Measurements from ENCODE around the gene SND1. TPM values are rescaled to one million over a fixed set of nuclear protein-coding genes. Genes with fewer than 3 reads are reported as not detected.

Gene SND1
- 128 TPM for polyA plus RNA-seq (2013)

- peaks cover 0 to 2% (median 0%) of the 10 kb centered on the region in 5 experiments for H3K27me3 ChIP-seq (replicated peaks in 2 of 5; ENCODE audit: control insufficient read depth in 4 of 5, insufficient read depth in 5 of 5, low read length in 4 of 5)
- ChIA-PET CTCF (no interaction called here), POLR2A (interaction anchor here (1.0 to 1.4 kb wide), 2 partner anchors 16 to 66 kb away, joined by 3 read pairs; partner anchors contain the start of gene GCC1)
- peak within 1 kb of the TSS; percentile 67 to 94 (median 85) for H3K4me3 ChIP-seq (ENCODE audit: control insufficient read depth in 1 of 7, extremely low read depth in 1 of 7, insufficient read depth in 4 of 7, low read depth in 2 of 7, low read length in 6 of 7)
- under 1% methylated on average over 67 of the region's 67 CpGs for WGBS (ENCODE audit: insufficient coverage)
- H3K36me3 ChIP-seq (ENCODE audit: control insufficient read depth in 4 of 4, insufficient read depth in 4 of 4, low read length in 3 of 4) = peaks cover 0 to 14% (median 3%) of the 10 kb centered on the region in 4 experiments
- H3K4me1 ChIP-seq (ENCODE audit: control extremely low read depth in 1 of 4, control insufficient read depth in 4 of 4, insufficient read depth in 4 of 4, low read length in 3 of 4) = peaks cover 10 to 40% (median 32%) of the 10 kb centered on the region in 4 experiments
- DNase-seq = peak; percentile 99 to 100 (median 99)
- no peaks in the 10 kb centered on the region for H3K9me3 ChIP-seq (ENCODE audit: control extremely low read depth in 1 of 5, control insufficient read depth in 4 of 5, insufficient read depth in 2 of 5, low read depth in 1 of 5, low read length in 4 of 5)
- H3K27ac ChIP-seq (ENCODE audit: insufficient read depth in 1 of 2, low read depth in 1 of 2, low read length in 2 of 2, poor library complexity in 1 of 2, severe bottlenecking in 2 of 2) = peak within 1 kb of the TSS; percentile 69 to 90
Measured at GRCh38 chr7:127651556-127652332, at the start of gene SND1. Gene SND1 (plus strand): TSS chr7:127652194. CDS start chr7:127652374, 180 bp downstream.

- H3K36me3 ChIP-seq (ENCODE audit: control insufficient read depth in 4 of 4, insufficient read depth in 4 of 4, low read length in 3 of 4) = no peaks in the 10 kb centered on the region
- H3K9me3 ChIP-seq (ENCODE audit: control extremely low read depth in 1 of 5, control insufficient read depth in 4 of 5, insufficient read depth in 2 of 5, low read depth in 1 of 5, low read length in 4 of 5) = peaks cover 0 to 17% (median 8%) of the 10 kb centered on the region in 5 experiments
- ChIA-PET CTCF (no interaction called here), POLR2A (no interaction called here)
- H3K27ac ChIP-seq (ENCODE audit: insufficient read depth in 1 of 2, low read depth in 1 of 2, low read length in 2 of 2, poor library complexity in 1 of 2, severe bottlenecking in 2 of 2) = no peak overlapping the region
- DNase-seq = no peak
- no peaks in the 10 kb centered on the region for H3K4me1 ChIP-seq (ENCODE audit: control extremely low read depth in 1 of 4, control insufficient read depth in 4 of 4, insufficient read depth in 4 of 4, low read length in 3 of 4)
- no peak overlapping the region for H3K4me3 ChIP-seq (ENCODE audit: control insufficient read depth in 1 of 7, extremely low read depth in 1 of 7, insufficient read depth in 4 of 7, low read depth in 2 of 7, low read length in 6 of 7)
- WGBS (ENCODE audit: insufficient coverage) = 100% methylated on average over 3 of the region's 6 CpGs
- H3K27me3 ChIP-seq (replicated peaks in 2 of 5; ENCODE audit: control insufficient read depth in 4 of 5, insufficient read depth in 5 of 5, low read length in 4 of 5) = peaks cover 0 to 4% (median 2%) of the 10 kb centered on the region in 5 experiments
Measured at GRCh38 chr7:127608446-127608845, 43.5 kb upstream of the SND1 start.

- POLR2A ChIA-PET = no interaction called here
- WGBS (ENCODE audit: insufficient coverage) = 100% methylated on average over 3 of the region's 6 CpGs
- H3K4me3 ChIP-seq (ENCODE audit: control insufficient read depth in 1 of 7, extremely low read depth in 1 of 7, insufficient read depth in 4 of 7, low read depth in 2 of 7, low read length in 6 of 7) = no peak overlapping the region
Measured at GRCh38 chr7:127609297-127609696, 42.7 kb upstream of the SND1 start.

GRCh38 chr7:127612263-127612662 is 39.7 kb upstream of the SND1 start:
- POLR2A ChIA-PET = no interaction called here
- H3K9me3 ChIP-seq (ENCODE audit: control extremely low read depth in 1 of 5, control insufficient read depth in 4 of 5, insufficient read depth in 2 of 5, low read depth in 1 of 5, low read length in 4 of 5) = peaks cover 0 to 16% (median 8%) of the 10 kb centered on the region in 5 experiments
- no peak overlapping the region for H3K27ac ChIP-seq (ENCODE audit: insufficient read depth in 1 of 2, low read depth in 1 of 2, low read length in 2 of 2, poor library complexity in 1 of 2, severe bottlenecking in 2 of 2)
- H3K36me3 ChIP-seq (ENCODE audit: control insufficient read depth in 4 of 4, insufficient read depth in 4 of 4, low read length in 3 of 4) = no peaks in the 10 kb centered on the region
- DNase-seq = no peak
- no peaks in the 10 kb centered on the region for H3K4me1 ChIP-seq (ENCODE audit: control extremely low read depth in 1 of 4, control insufficient read depth in 4 of 4, insufficient read depth in 4 of 4, low read length in 3 of 4)
- H3K4me3 ChIP-seq (ENCODE audit: control insufficient read depth in 1 of 7, extremely low read depth in 1 of 7, insufficient read depth in 4 of 7, low read depth in 2 of 7, low read length in 6 of 7) = no peak overlapping the region
- H3K27me3 ChIP-seq (replicated peaks in 2 of 5; ENCODE audit: control insufficient read depth in 4 of 5, insufficient read depth in 5 of 5, low read length in 4 of 5) = peaks cover 0 to 30% (median 14%) of the 10 kb centered on the region in 5 experiments
- CTCF ChIA-PET = no interaction called here
- WGBS (ENCODE audit: insufficient coverage) = 80% methylated on average over 1 of the region's 1 CpG

More at GRCh38 chr7:127609297-127609696, 42.7 kb upstream of the SND1 start:
- Histone ChIP-seq H3K27ac (ENCODE audit: insufficient read depth in 1 of 2, low read depth in 1 of 2, low read length in 2 of 2, poor library complexity in 1 of 2, severe bottlenecking in 2 of 2) (no peak overlapping the region), H3K9me3 (ENCODE audit: control extremely low read depth in 1 of 5, control insufficient read depth in 4 of 5, insufficient read depth in 2 of 5, low read depth in 1 of 5, low read length in 4 of 5) (peaks cover 0 to 16% (median 8%) of the 10 kb centered on the region in 5 experiments), H3K27me3 (replicated peaks in 2 of 5; ENCODE audit: control insufficient read depth in 4 of 5, insufficient read depth in 5 of 5, low read length in 4 of 5) (peaks cover 0 to 7% (median 3%) of the 10 kb centered on the region in 5 experiments), H3K4me1 (ENCODE audit: control extremely low read depth in 1 of 4, control insufficient read depth in 4 of 4, insufficient read depth in 4 of 4, low read length in 3 of 4) (no peaks in the 10 kb centered on the region), H3K36me3 (ENCODE audit: control insufficient read depth in 4 of 4, insufficient read depth in 4 of 4, low read length in 3 of 4) (no peaks in the 10 kb centered on the region)
- no peak for DNase-seq
- CTCF ChIA-PET = no interaction called here

- Histone ChIP-seq H3K4me1 (ENCODE audit: control extremely low read depth in 1 of 4, control insufficient read depth in 4 of 4, insufficient read depth in 4 of 4, low read length in 3 of 4) (no peaks in the 10 kb centered on the region), H3K9me3 (ENCODE audit: control extremely low read depth in 1 of 5, control insufficient read depth in 4 of 5, insufficient read depth in 2 of 5, low read depth in 1 of 5, low read length in 4 of 5) (no peaks in the 10 kb centered on the region), H3K4me3 (ENCODE audit: control insufficient read depth in 1 of 7, extremely low read depth in 1 of 7, insufficient read depth in 4 of 7, low read depth in 2 of 7, low read length in 6 of 7) (no peak overlapping the region), H3K27ac (ENCODE audit: insufficient read depth in 1 of 2, low read depth in 1 of 2, low read length in 2 of 2, poor library complexity in 1 of 2, severe bottlenecking in 2 of 2) (no peak overlapping the region), H3K27me3 (replicated peaks in 2 of 5; ENCODE audit: control insufficient read depth in 4 of 5, insufficient read depth in 5 of 5, low read length in 4 of 5) (peaks cover 5 to 74% (median 32%) of the 10 kb centered on the region in 5 experiments), H3K36me3 (ENCODE audit: control insufficient read depth in 4 of 4, insufficient read depth in 4 of 4, low read length in 3 of 4) (no peaks in the 10 kb centered on the region)
- DNase-seq = no peak
- CTCF ChIA-PET = interaction anchor here (0.8 kb wide), 1 partner anchor 13 kb away, joined by 3 read pairs; no protein-coding TSS in a partner anchor
- POLR2A ChIA-PET = no interaction called here
- WGBS (ENCODE audit: insufficient coverage) = no CpG with 5 or more reads among the region's 5 CpGs
Measured at GRCh38 chr7:127616724-127617123, 35.3 kb upstream of the SND1 start.

- POLR2A ChIA-PET = no interaction called here
- peaks cover 13 to 84% (median 32%) of the 10 kb centered on the region in 5 experiments for H3K27me3 ChIP-seq (replicated peaks in 2 of 5; ENCODE audit: control insufficient read depth in 4 of 5, insufficient read depth in 5 of 5, low read length in 4 of 5)
- CTCF ChIA-PET = no interaction called here
- H3K4me3 ChIP-seq (ENCODE audit: control insufficient read depth in 1 of 7, extremely low read depth in 1 of 7, insufficient read depth in 4 of 7, low read depth in 2 of 7, low read length in 6 of 7) = no peak within 1 kb of the TSS
- no peaks in the 10 kb centered on the region for H3K4me1 ChIP-seq (ENCODE audit: control extremely low read depth in 1 of 4, control insufficient read depth in 4 of 4, insufficient read depth in 4 of 4, low read length in 3 of 4)
- H3K36me3 ChIP-seq (ENCODE audit: control insufficient read depth in 4 of 4, insufficient read depth in 4 of 4, low read length in 3 of 4) = no peaks in the 10 kb centered on the region
- H3K9me3 ChIP-seq (ENCODE audit: control extremely low read depth in 1 of 5, control insufficient read depth in 4 of 5, insufficient read depth in 2 of 5, low read depth in 1 of 5, low read length in 4 of 5) = no peaks in the 10 kb centered on the region
- DNase-seq = no peak
- H3K27ac ChIP-seq (ENCODE audit: insufficient read depth in 1 of 2, low read depth in 1 of 2, low read length in 2 of 2, poor library complexity in 1 of 2, severe bottlenecking in 2 of 2) = no peak within 1 kb of the TSS
- WGBS (ENCODE audit: insufficient coverage) = 58% methylated on average over 2 of the region's 2 CpGs
Measured at GRCh38 chr7:127618042-127618441, 34.0 kb upstream of the SND1 start, which contains the start of gene PAX4. Gene PAX4 (minus strand): TSS chr7:127618142. CDS start chr7:127615928, 2,214 bp downstream.

GRCh38 chr7:127618775-127619174 is 33.2 kb upstream of the SND1 start:
- Histone ChIP-seq H3K4me1 (ENCODE audit: control extremely low read depth in 1 of 4, control insufficient read depth in 4 of 4, insufficient read depth in 4 of 4, low read length in 3 of 4) (no peaks in the 10 kb centered on the region), H3K36me3 (ENCODE audit: control insufficient read depth in 4 of 4, insufficient read depth in 4 of 4, low read length in 3 of 4) (no peaks in the 10 kb centered on the region), H3K27ac (ENCODE audit: insufficient read depth in 1 of 2, low read depth in 1 of 2, low read length in 2 of 2, poor library complexity in 1 of 2, severe bottlenecking in 2 of 2) (no peak overlapping the region), H3K9me3 (ENCODE audit: control extremely low read depth in 1 of 5, control insufficient read depth in 4 of 5, insufficient read depth in 2 of 5, low read depth in 1 of 5, low read length in 4 of 5) (no peaks in the 10 kb centered on the region), H3K4me3 (ENCODE audit: control insufficient read depth in 1 of 7, extremely low read depth in 1 of 7, insufficient read depth in 4 of 7, low read depth in 2 of 7, low read length in 6 of 7) (no peak overlapping the region), H3K27me3 (replicated peaks in 2 of 5; ENCODE audit: control insufficient read depth in 4 of 5, insufficient read depth in 5 of 5, low read length in 4 of 5) (peaks cover 17 to 84% (median 29%) of the 10 kb centered on the region in 5 experiments)
- WGBS (ENCODE audit: insufficient coverage) = 100% methylated on average over 1 of the region's 1 CpG
- no peak for DNase-seq
- ChIA-PET CTCF (no interaction called here), POLR2A (no interaction called here)

Data from common myeloid progenitor, CD34-positive (primary cell).